ENCODE data around the gene HTRA3.

The HTRA3 gene

GRCh38 chr4:8235224-8235623, 34.3 kb upstream of the HTRA3 start:
- DNase-seq: no peak

GRCh38 chr4:8235686-8236085, 33.9 kb upstream of the HTRA3 start:
- DNase-seq: no peak

- DNase-seq: no peak
These were observed 33.2 kb upstream of the HTRA3 start for GRCh38 chr4:8236106-8236919.

GRCh38 chr4:8236920-8237195, 32.7 kb upstream of the HTRA3 start:
- DNase-seq: no peak

GRCh38 chr4:8237256-8237989, 32.1 kb upstream of the HTRA3 start:
- no peak for DNase-seq

GRCh38 chr4:8238036-8238511, 31.5 kb upstream of the HTRA3 start:
- DNase-seq: no peak

- DNase-seq: no peak
These were observed 31.0 kb upstream of the HTRA3 start for GRCh38 chr4:8238515-8239053.

- DNase-seq: no peak
These were observed 30.3 kb upstream of the HTRA3 start for GRCh38 chr4:8239226-8239625.

- DNase-seq: no peak
These were observed 29.9 kb upstream of the HTRA3 start for GRCh38 chr4:8239661-8240060.

GRCh38 chr4:8240211-8241041, 29.1 kb upstream of the HTRA3 start:
- DNase-seq: no peak

GRCh38 chr4:8241211-8241779, 28.3 kb upstream of the HTRA3 start:
- DNase-seq: no peak

- peak; percentile 61 for DNase-seq
These were observed 27.5 kb upstream of the HTRA3 start for GRCh38 chr4:8241895-8242696.

GRCh38 chr4:8242782-8243560, 26.6 kb upstream of the HTRA3 start:
- DNase-seq: no peak

GRCh38 chr4:8244001-8244757, 25.4 kb upstream of the HTRA3 start:
- no peak for DNase-seq

- no peak for DNase-seq
These were observed 24.6 kb upstream of the HTRA3 start for GRCh38 chr4:8244931-8245460.

GRCh38 chr4:8245884-8246833, 23.4 kb upstream of the HTRA3 start:
- DNase-seq: no peak

- no peak for DNase-seq
These were observed 22.3 kb upstream of the HTRA3 start for GRCh38 chr4:8247047-8247930.

- no peak for DNase-seq
These were observed 21.5 kb upstream of the HTRA3 start for GRCh38 chr4:8248091-8248490.
